Keratinocyte (primary cell): ENCODE measurements around the gene GADD45G.

Experiments
- EZH2 ChIP-seq: IDR thresholded peaks from one replicate; pipeline ENCODE4 v1.6.1; 2012; ENCODE audit warnings: inconsistent platforms, mild to moderate bottlenecking, low read length, moderate library complexity
- TF ChIP-seq, protein P1 (sequence below), 3 experiments: IDR thresholded peaks in 1 of 3; conservative IDR thresholded peaks in 1 of 3; optimal IDR thresholded peaks in 1 of 3; 2 replicates in 2 of 3; 3 replicates in 1 of 3; pipeline versions ENCODE3 to v1.5.1; 2011; ENCODE audit warnings: low read length in 3 of 3, mild to moderate bottlenecking in 3 of 3, moderate library complexity in 2 of 3, control low read depth in 1 of 3, inconsistent platforms in 1 of 3; ENCODE audit not compliant: insufficient read depth in 2 of 3; ENCODE audit errors: extremely low read depth in 1 of 3

DNA sequence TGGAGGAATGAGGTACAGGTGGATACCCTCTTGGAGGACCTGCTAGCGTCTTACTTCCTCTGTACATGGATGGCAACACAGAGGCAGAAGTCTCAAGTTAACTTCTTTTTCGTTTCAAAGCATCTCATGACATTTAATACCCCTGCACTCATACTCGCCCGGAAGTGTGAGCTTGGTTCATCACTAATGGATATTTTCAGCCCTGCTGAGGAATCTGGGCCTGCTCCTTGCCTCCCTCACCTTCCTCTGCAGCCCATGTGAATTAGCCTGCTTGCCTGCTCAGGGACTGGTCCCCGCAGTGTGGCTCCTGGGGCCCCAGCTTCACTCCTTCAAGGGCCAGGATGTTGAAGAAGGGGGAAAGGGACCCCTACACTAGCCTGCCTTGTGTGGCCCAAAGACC lies 34.1 kb downstream of the GADD45G start:
- TF ChIP-seq, protein P1, sequence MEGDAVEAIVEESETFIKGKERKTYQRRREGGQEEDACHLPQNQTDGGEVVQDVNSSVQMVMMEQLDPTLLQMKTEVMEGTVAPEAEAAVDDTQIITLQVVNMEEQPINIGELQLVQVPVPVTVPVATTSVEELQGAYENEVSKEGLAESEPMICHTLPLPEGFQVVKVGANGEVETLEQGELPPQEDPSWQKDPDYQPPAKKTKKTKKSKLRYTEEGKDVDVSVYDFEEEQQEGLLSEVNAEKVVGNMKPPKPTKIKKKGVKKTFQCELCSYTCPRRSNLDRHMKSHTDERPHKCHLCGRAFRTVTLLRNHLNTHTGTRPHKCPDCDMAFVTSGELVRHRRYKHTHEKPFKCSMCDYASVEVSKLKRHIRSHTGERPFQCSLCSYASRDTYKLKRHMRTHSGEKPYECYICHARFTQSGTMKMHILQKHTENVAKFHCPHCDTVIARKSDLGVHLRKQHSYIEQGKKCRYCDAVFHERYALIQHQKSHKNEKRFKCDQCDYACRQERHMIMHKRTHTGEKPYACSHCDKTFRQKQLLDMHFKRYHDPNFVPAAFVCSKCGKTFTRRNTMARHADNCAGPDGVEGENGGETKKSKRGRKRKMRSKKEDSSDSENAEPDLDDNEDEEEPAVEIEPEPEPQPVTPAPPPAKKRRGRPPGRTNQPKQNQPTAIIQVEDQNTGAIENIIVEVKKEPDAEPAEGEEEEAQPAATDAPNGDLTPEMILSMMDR (optimal IDR thresholded peaks at IDR 0.05 in 1 of 3, IDR thresholded peaks at IDR 0.05 in 1 of 3, conservative IDR thresholded peaks at IDR 0.05 in 1 of 3; ENCODE audit: extremely low read depth in 1 of 3, insufficient read depth in 2 of 3, low read length in 3 of 3): no peak
- no peak for TF ChIP-seq EZH2
